Cardiac fibroblast (primary cell): ENCODE data around the gene PPT2.

Experiments
- DNase-seq, 2 donors: peaks; one replicate each; pipeline versions ENCODE4 v3.0.0 to v3.0.0-alpha.2; 2010; ENCODE audit warnings: low read depth in 2 of 2
- H3K4me3 ChIP-seq, 2 donors: replicated peaks in 1 of 2; 1 replicate in 1 of 2; 2 replicates in 1 of 2; pipeline ENCODE4 v1.5.1; 2011; ENCODE audit warnings: low read depth in 2 of 2, low read length in 2 of 2, mild to moderate bottlenecking in 2 of 2, moderate library complexity in 1 of 2
- TF ChIP-seq, protein P1 (sequence below): IDR thresholded peaks from one replicate; pipeline ENCODE4 v1.5.1; 2011; ENCODE audit warnings: low read depth, mild to moderate bottlenecking, low read length, inconsistent platforms

The PPT2 gene

DNA sequence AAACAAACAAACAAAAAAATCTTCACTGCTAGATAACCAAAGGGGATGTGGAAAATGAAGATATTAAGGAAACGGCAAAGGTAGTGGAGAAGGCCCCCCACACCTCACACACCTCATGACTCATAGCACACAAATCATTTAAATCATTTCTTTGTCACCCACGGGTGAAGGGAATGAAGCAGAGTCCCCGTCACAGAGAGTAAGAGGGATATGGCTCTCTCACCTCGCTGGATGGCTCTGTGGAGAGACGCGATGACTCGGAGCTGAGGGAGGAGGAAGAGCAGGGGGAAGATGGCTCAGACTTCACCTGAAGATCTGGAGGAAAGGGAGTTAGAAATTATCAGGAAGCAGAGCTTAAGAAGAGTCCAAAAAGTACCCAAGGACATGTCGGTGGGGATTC is 27.1 kb upstream of the PPT2 start:
- DNase-seq: no peak
- peak overlapping the region; percentile 81 to 99 for H3K4me3 ChIP-seq
- TF ChIP-seq, protein P1, sequence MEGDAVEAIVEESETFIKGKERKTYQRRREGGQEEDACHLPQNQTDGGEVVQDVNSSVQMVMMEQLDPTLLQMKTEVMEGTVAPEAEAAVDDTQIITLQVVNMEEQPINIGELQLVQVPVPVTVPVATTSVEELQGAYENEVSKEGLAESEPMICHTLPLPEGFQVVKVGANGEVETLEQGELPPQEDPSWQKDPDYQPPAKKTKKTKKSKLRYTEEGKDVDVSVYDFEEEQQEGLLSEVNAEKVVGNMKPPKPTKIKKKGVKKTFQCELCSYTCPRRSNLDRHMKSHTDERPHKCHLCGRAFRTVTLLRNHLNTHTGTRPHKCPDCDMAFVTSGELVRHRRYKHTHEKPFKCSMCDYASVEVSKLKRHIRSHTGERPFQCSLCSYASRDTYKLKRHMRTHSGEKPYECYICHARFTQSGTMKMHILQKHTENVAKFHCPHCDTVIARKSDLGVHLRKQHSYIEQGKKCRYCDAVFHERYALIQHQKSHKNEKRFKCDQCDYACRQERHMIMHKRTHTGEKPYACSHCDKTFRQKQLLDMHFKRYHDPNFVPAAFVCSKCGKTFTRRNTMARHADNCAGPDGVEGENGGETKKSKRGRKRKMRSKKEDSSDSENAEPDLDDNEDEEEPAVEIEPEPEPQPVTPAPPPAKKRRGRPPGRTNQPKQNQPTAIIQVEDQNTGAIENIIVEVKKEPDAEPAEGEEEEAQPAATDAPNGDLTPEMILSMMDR: no peak

DNA sequence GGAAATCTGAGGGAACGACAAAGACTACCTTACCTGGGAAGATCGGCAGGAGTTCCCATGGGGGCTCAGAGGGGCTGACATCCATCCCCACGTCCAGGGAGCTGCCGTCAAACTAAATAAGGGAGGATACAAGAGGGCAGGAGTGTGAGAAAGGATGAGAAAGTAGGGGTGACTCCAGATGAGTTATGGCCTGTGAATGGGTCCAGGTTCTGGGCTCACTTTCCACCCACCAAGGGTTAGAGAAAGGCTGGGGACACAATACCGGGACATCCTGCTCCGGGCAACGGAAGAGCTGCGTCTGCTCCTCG is 26.6 kb upstream of the PPT2 start:
- peak overlapping the region; percentile 81 to 99 for H3K4me3 ChIP-seq
- DNase-seq: no peak
- TF ChIP-seq, protein P1: no peak

DNA sequence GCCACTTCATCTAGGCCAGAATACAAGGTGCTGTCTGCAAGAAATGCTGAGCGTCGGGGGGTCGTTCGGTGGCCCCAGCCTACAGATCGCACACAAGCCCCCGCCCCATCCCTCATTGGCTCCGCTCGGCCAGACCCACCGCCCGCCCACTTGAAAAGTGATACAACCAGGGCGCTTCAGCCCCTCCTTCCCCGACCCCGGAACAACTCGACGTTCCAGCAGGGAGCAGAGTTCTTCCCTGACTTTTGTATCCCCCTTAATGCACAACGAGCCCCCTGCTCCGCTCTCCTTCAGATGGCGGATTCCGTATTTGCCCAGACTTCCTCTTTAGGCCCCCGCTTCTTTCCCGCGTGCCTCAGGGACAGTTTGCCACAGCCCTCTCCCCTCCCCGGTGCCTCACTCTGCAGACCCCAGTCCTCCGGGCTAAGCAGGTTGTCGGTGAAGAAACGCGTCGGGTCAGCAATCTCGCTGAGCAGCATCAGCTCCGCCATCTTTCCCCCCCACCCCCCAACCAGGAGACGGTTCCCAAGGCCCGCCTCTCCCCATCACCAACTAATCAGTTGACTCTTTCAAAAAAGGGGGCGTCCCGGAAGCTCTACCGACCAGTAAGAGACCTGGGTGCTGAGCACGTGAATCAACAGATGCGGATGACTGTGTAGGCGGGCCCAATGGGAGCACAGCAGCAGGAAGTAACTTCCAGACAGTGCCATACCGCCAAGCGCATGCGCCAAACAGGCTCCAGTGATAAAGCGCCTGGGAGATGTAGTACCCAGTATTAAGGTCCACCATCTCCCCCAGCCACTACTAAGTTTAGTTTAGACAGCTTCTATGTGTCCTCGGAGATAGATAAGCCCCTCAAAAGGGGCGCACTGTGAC is 26.0 kb upstream of the PPT2 start, which contains the start of gene ATF6B:
ATF6B (minus strand) TSS at position 530 of the 876 bp plus-strand sequence; CDS start at position 491, 39 bp downstream.
- TF ChIP-seq, protein P1: no peak
- H3K4me3 ChIP-seq: peak within 1 kb of the TSS; percentile 81 to 99
- DNase-seq: peak; percentile 100

DNA sequence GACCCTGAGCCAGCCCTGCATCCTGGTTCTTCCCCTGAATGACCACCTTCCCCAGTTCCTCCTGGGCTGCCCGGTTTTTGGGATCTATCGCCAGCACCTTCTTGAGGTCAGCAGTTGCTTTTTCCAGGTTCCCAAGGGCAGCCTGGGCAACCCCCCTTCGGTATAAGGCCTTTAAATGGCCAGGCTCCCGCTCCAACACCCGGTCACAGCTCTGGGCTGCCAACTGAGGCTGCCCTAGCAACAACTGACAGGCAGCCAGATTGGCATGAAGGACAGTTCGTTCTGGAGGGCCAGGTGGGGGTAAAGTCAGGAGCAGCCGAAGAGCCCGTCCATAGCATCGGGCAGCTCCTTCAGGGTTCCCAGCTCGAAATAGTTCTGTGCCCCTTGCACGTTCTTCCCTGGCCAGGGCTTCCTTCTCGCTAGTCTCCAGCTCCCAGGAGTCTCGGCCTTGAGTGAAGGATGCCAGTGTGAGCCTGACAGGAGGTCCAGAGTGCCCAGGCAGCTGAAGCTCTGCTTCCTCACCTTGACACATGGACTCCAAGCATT is 25.1 kb upstream of the PPT2 start:
- TF ChIP-seq, protein P1: no peak
- peak overlapping the region; percentile 62 to 70 for H3K4me3 ChIP-seq
- no peak for DNase-seq

DNA sequence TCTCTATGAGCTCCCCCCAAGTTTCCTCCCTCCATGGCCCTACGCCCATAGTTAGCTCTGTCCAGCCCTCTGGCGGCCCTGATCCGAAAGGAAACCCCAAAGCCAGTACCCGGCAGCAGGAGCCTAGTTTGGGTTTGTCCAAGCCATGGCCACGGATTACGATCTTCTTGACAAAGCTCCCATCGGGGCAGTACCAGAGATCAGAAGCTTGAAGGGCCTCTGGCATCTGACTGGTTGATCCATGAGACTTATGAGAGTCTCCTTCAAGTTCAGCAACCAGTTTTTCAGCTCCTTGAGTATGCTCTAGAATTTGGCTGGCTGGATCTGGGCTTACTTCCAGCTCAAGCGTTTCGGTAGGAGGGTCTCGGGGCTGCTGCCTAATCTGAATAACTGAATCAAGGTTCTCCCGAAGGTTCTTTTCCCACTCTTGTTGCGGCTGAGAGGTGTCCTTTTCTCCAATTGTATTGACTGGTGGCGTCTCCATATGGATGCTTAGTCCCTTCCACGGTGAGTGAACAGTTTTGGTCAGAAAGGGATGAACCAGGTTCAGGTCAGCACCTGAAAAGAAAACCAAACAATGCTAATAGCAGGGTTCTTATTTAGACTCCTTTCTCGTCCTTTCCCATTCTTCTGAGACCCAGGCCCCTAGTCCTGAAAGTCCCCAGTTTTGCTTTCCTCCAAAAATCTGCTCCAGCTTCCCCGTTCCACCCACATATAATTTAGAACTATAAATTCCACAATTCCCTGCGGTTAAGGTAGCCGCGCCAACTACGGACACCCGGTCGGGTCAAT is 24.4 kb upstream of the PPT2 start:
- peak overlapping the region; percentile 62 to 70 for H3K4me3 ChIP-seq
- no peak for DNase-seq
- TF ChIP-seq, protein P1: no peak

DNA sequence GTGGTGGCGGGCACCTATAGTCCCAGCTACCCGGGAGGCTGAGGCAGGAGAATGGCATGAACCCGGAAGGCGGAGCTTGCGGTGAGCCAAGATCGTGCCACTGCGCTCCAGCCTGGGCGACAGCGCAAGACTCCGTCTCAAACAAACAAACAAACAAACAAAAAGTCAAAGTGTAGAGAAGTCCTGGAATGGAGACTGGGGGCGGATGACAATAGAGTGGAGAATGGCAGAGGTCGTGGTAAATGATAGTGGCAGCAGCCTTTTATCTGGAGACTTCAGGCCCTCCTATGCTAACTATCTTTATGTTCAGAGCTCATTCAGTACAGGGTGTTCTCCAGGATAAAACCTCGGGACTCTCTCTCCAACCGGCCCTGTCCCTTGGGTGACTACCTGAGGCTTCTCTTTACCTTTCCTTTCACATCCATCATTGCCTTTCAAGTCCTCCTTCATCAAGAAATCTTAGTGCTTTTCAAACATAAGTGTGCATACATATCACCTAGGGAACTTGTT is 22.4 kb upstream of the PPT2 start:
- DNase-seq: no peak
- no peak overlapping the region for H3K4me3 ChIP-seq
- TF ChIP-seq, protein P1: no peak
